Fibroblast of villous mesenchyme (primary cell): ENCODE measurements around the gene TPSG1. TPM values are rescaled to one million over a fixed set of nuclear protein-coding genes. Genes with fewer than 3 reads are reported as not detected.
A peak's percentile ranks its signal among the peaks of the same experiment; 100 is the strongest.
"Not testable (repeated sequence)": the region's sequence is repeated elsewhere in the genome, so short reads cannot be mapped to it uniquely, and the experiment has no call there.

Experiments
- DNase-seq: peaks from one replicate; pipeline ENCODE4 v3.0.0-alpha.2; 2010; ENCODE audit warnings: low read depth
- H3K4me3 ChIP-seq: 2 replicates; pipeline ENCODE4 v1.5.1; 2011; ENCODE audit warnings: low read depth, mild to moderate bottlenecking, low read length
- total RNA-seq: library from RNA; depleted of rRNA; stranded (reverse); fragments of >200 nt; gene quantifications from 2 replicates; pipeline ENCODE4 v1.2.3, GENCODE V29; 2012
- TF ChIP-seq, protein P1 (sequence below): IDR thresholded peaks from 2 replicates; pipeline ENCODE4 v1.5.1; 2012; ENCODE audit warnings: low read depth, mild to moderate bottlenecking, low read length; ENCODE audit not compliant: insufficient read depth

The TPSG1 gene
- total RNA-seq, 1 donor, result not detected

GRCh38 chr16:1199347-1200013, 25.6 kb downstream of the TPSG1 start:
- H3K4me3 ChIP-seq, result no peak overlapping the region
- TF ChIP-seq, protein P1, sequence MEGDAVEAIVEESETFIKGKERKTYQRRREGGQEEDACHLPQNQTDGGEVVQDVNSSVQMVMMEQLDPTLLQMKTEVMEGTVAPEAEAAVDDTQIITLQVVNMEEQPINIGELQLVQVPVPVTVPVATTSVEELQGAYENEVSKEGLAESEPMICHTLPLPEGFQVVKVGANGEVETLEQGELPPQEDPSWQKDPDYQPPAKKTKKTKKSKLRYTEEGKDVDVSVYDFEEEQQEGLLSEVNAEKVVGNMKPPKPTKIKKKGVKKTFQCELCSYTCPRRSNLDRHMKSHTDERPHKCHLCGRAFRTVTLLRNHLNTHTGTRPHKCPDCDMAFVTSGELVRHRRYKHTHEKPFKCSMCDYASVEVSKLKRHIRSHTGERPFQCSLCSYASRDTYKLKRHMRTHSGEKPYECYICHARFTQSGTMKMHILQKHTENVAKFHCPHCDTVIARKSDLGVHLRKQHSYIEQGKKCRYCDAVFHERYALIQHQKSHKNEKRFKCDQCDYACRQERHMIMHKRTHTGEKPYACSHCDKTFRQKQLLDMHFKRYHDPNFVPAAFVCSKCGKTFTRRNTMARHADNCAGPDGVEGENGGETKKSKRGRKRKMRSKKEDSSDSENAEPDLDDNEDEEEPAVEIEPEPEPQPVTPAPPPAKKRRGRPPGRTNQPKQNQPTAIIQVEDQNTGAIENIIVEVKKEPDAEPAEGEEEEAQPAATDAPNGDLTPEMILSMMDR, result no peak
- DNase-seq, result no peak

GRCh38 chr16:1198671-1199346, 26.3 kb downstream of the TPSG1 start:
- DNase-seq, H3K4me3 ChIP-seq: not testable (repeated sequence)

GRCh38 chr16:1198194-1198593, 26.9 kb downstream of the TPSG1 start:
- DNase-seq, result no peak
- no peak overlapping the region for H3K4me3 ChIP-seq
- TF ChIP-seq, protein P1, result no peak

DNA sequence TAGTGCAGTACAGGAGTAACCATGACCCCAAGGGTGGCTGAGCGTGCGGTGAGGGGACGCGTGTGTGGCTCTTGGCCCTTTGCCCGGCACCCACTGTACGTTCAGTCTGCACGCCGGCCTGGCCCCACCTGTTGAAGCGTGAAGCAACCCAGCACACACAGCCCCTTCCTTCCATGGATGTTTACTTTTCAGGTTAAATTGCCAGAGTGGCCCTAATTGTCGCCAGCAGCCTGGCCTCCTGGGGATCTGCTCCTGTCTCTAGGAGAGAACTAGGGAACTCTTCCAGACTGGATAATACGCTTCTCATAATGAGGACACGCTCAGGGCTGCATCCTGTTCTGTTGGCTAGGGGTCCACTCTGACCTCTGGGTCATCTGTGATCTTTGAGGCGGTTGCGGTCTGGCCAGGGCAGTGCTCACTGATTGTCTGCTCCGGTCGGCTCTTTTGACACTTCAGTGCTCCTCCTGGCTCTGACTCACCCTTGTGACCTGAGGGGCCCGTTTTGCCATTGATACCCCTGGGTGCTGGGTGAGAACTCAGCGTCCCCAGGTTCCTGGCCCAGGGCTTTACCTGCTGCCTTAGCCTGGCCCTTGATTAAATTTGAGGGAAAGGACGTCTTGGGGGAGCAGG, 27.7 kb downstream of the TPSG1 start:
- DNase-seq, result no peak
- TF ChIP-seq, protein P1, result no peak
- no peak overlapping the region for H3K4me3 ChIP-seq

DNA sequence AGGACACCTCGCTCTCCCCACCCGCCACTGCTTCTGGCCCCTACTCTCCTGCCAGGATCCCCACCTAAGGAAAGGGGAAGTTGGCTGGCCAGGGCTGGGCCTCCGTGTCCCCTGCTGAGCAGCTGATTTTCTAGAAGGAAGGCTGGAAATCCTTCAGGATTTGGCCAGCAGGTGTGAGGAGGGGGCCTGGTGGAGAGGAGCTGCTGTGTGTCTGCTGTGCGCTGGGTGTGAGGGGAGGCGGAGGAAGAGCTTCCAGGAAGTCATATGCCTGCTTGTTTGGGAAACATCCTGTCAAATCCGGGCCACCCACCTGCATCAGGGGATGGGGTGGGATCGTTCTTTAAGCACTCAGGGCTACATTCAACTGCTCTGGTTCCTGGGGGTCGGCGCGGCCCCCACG, 28.6 kb downstream of the TPSG1 start:
- no peak for DNase-seq
- H3K4me3 ChIP-seq, result no peak overlapping the region
- TF ChIP-seq, protein P1, result no peak

GRCh38 chr16:1195393-1195666, 29.7 kb downstream of the TPSG1 start:
- DNase-seq, result no peak
- no peak overlapping the region for H3K4me3 ChIP-seq
- TF ChIP-seq, protein P1, result no peak

GRCh38 chr16:1194665-1195392, 30.2 kb downstream of the TPSG1 start:
- no peak overlapping the region for H3K4me3 ChIP-seq
- TF ChIP-seq, protein P1, result peak; percentile 69
- no peak for DNase-seq
